ENCODE measurements around the gene POLE2.
"Not testable (repeated sequence)": the region's sequence is repeated elsewhere in the genome, so short reads cannot be mapped to it uniquely, and the experiment has no call there.

POLE2 gene

DNA sequence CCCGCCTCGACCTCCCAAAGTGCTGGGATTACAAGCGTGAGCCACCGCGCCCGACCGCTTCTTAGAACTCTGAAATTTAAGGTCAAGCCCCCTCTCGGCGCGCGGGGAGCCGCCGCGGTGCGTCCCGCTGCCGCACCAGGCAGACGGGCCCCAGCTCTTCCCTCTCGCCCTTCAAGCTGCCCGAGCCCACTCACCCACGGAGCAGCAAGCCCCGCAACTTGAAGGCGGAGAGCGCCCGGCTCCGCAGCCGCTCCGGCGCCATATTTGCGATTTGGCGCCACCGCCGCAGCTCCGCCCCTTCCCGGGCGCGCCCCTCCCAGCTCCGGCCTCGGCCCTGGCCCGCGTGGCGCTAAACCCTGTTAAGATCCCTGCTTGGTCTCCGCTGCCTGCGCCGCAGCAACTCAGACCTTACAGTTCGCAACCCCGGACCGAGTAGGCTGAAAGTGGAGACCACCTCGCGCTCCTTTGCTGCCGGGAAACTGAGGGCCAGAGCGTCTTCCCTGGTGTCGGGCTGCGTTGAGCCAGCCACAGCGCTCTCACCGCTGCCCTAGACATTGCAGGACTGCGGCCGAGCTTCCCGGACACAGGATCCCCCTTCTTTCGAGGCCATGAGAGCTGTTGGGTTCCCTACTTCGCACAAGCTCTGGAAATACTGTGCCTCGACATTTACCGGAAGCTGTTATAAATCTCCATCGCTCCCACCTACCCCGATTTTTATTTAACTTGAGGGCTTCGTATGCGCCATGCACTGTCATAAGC lies at the start of gene POLE2:
TSS of gene POLE2 (minus strand) at position 273 of the 759 bp plus-strand sequence. CDS start at position 262, 11 bp downstream.
- DNase-seq (ENCODE audit: low read depth), result no peak

GRCh38 chr14:49735669-49736068 lies 47.7 kb upstream of the POLE2 start:
- not testable (repeated sequence) for DNase-seq (ENCODE audit: low read depth)

DNA sequence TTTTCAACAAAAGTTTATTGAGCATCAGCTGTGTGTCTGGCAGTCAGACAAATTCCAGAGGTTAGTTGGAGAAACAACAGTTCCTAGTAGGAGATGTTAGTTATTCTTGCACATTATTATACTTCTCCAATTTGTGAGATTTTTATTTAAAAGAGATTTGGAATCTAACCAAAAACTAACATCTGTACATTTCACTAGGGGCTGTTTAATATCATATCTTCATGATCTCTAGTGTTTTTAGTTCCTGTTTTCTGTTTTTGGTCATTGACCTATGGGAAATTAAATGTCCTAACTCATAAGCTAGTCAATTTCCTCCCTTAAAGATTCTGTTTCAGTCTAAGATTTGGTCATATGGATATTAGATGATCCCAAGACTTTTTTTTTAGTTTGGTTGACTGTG lies 45.8 kb upstream of the POLE2 start:
- no peak for DNase-seq (ENCODE audit: low read depth)

- DNase-seq (ENCODE audit: low read depth), result no peak
These were observed 44.9 kb upstream of the POLE2 start for GRCh38 chr14:49732896-49733295.

GRCh38 chr14:49727171-49727570 lies 39.2 kb upstream of the POLE2 start:
- no peak for DNase-seq (ENCODE audit: low read depth)

- not testable (repeated sequence) for DNase-seq (ENCODE audit: low read depth)
These were observed 33.9 kb upstream of the POLE2 start for GRCh38 chr14:49721733-49722435.

DNA sequence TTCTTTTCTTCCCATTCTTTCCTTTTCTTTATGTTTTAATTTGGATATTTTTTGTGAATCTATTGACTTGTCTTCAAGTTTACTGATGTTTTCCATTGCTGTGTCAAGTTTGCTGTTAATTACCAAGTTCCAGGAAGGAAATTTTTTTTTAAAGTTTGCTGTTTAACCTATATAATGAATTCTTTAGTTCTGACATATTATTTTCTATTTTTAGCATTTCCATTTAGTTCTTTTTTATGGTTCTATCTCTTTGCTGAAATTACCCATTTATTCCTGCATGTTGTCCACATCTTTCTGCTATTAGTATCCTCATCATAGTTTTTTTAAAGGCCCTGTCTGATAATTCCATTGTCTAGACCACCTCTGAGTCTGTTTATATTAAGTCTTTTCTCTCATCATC lies 32.7 kb upstream of the POLE2 start:
- DNase-seq (ENCODE audit: low read depth), result no peak

DNA sequence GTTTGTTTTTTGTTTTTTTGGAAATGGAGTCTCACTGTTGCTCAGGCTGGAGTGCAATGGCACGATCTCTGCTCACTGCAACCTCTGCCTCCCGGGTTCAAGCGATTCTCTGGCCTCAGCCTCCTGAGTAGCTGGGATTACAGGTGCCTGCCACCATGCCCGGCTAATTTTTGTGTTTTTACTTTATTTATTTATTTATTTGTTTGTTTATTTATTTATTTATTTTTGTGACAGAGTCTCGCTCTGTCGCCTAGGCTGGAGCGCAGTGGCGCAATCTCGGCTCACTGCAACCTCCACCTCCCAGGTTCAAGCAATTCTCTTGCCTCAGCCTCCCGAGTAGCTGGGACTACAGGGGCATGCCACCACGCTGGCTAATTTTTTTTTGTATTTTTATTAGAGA lies 23.0 kb upstream of the POLE2 start:
- not testable (repeated sequence) for DNase-seq (ENCODE audit: low read depth)

DNA sequence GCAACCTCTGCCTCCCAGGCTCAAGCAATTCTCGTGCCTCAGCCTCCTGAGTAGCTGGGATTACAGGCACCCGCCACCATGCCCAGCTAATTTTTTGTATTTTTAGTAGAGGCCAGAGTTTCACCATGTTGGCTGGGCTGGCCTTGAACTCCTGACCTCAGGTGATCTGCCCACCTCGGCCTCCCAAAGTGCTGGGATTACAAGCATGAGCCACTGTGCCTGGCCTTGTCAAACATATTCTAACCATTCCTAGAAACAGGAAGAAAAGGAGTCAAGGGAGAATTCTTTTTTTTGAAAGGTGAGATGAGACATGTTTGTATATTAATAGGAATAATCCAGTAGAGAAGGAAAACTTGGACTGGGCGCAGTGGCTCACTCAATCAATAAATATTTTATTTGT lies 16.5 kb upstream of the POLE2 start:
- DNase-seq (ENCODE audit: low read depth), result not testable (repeated sequence)

DNA sequence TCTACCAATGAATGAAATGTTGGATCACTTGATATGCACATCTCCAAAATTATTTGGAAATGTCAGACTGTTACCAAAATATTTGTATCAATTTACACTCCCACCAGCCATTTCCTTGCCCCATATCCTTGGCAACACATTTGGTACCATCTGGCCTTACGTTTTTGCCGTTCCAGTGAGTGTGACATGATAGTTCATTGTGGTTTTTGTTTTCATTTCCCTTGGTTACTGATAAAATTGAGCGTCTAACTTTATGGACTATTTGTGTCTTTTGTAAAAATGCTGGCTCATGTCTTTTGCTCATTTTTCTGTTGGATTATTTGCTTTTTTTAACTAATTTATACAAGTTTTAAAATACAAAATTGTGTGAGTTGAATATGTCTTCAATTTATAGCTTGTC lies 16.0 kb upstream of the POLE2 start:
- no peak for DNase-seq (ENCODE audit: low read depth)

GRCh38 chr14:49702725-49703124 lies 14.7 kb upstream of the POLE2 start:
- no peak for DNase-seq (ENCODE audit: low read depth)

GRCh38 chr14:49693735-49694124 lies 5.7 kb upstream of the POLE2 start:
- DNase-seq (ENCODE audit: low read depth), result not testable (repeated sequence)

GRCh38 chr14:49692811-49693734 lies 5.1 kb upstream of the POLE2 start, which contains the start of gene KLHDC1:
Gene KLHDC1 (plus strand): TSS chr14:49693120. CDS start chr14:49693195, 75 bp downstream.
- no peak for DNase-seq (ENCODE audit: low read depth)

- no peak for DNase-seq (ENCODE audit: low read depth)
These were observed 4.3 kb upstream of the POLE2 start for GRCh38 chr14:49692193-49692757.

- no peak for DNase-seq (ENCODE audit: low read depth)
These were observed 3.0 kb upstream of the POLE2 start for GRCh38 chr14:49691031-49691430.

GRCh38 chr14:49688701-49689030 lies 652 bp upstream of the POLE2 start:
- no peak for DNase-seq (ENCODE audit: low read depth)

DNA sequence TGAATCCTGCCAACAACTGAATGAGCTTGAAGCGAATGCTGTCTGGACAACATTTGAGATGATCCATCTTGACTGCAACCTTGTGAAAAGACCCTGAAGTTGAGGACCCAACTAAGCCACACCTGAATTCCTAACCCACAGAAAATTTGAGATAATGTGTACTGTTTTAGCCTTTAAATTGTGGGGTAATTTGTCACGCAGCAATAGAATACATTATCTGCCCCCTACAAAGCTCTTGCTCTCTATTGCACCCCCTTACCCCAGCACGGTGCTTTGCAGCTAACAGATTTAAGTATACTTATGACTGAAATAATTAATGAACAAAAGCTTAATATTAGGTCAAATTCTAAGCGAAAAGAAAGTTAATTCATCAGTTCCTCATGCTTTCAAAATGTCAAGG lies 1.6 kb downstream of the POLE2 start:
- DNase-seq (ENCODE audit: low read depth), result no peak

DNA sequence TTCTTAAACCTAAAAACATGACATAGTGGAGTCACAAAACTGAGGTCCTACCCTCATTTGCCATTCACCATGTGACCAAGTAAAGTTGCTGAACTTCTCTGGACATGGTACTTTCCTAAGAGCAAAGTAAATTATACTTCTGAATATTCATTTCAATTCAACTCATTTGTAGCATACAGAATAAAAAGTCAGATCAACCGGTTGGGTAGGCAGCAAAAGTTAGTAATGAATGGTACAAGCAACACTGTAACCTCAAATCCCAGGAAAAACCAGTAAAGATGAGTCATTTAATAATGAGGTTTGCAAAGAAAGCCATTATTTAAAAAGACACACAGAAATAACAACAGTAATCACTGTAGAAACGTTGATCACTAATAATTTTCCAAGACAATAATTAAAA lies 8.7 kb downstream of the POLE2 start:
- no peak for DNase-seq (ENCODE audit: low read depth)

DNA sequence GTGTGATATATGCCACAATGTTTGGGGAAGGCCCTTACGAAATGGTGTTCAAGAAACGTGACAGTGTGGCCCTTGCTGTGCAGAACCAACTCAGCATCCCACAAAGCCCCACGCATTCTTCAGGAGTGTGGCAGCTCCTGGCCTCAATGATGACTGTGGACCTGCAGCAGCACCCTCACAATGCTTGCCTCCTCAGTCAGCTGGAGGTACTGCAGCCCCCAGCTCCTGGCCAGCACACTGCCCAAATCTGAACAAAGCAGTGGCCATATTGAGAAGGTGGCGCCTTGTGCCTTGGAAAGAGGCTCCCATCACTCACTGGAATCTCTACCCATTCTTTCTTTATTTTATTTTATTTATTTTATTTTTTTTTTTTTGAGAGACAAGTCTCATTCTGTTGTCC lies 10.4 kb downstream of the POLE2 start:
- DNase-seq (ENCODE audit: low read depth), result no peak

DNA sequence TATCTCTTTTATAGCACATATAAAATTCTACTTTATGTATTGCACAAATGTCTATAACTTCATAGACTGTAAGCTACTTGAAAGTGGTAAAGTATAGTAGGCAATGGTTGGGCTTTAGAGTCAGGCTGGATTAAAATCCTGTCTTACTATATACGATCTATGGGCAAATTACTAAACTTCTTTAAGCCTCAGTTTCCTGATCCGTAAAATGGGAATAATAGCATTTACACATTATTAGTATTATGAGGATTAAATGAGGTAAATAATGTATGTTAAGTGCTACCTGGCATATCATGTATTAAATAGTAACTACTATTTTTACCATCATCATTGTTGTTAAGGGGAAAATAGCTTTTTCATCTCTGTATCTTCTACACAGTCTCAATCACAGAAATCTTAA lies 14.4 kb downstream of the POLE2 start:
- DNase-seq (ENCODE audit: low read depth), result no peak

- no peak for DNase-seq (ENCODE audit: low read depth)
These were observed 17.5 kb downstream of the POLE2 start for GRCh38 chr14:49670475-49670874.
